GM23338 (cell line): ENCODE measurements around the gene SHROOM2. TPM values are rescaled to one million over a fixed set of nuclear protein-coding genes. Genes with fewer than 3 reads are reported as not detected.

ENCODE experiments used
- ATAC-seq: fragments of 200-7000 bp; cut with Tn5 transposase; 3 replicates; pipeline ENCODE4 v1.9.1; 2020
- DNase-seq: peaks from one replicate; pipeline ENCODE4 v3.0.0-alpha.2; 2015; ENCODE audit warnings: low spot score
- H2AFZ ChIP-seq: fragments of 200-600 bp; sonication (generic); 2 replicates; pipeline ENCODE4 v1.8.0; 2016; ENCODE audit warnings: antibody characterized with exemption, mild to moderate bottlenecking, moderate library complexity
- H3F3A ChIP-seq: fragments of 200-600 bp; sonication (generic); replicated peaks from 2 replicates; pipeline ENCODE4 v1.8.0; 2017; ENCODE audit warnings: antibody characterized with exemption, mixed run types, low read depth
- H3K27ac ChIP-seq: fragments of 200-600 bp; sonication (generic); 2 replicates; pipeline ENCODE4 v1.6.1; 2016; ENCODE audit warnings: low read depth
- H3K27me3 ChIP-seq: fragments of 200-600 bp; sonication (generic); 2 replicates; pipeline ENCODE4 v1.8.0; 2016; ENCODE audit warnings: mild to moderate bottlenecking, mixed run types, moderate library complexity; ENCODE audit not compliant: insufficient read depth
- H3K36me3 ChIP-seq: fragments of 200-600 bp; sonication (generic); 2 replicates; pipeline ENCODE4 v1.8.0; 2016; ENCODE audit warnings: mild to moderate bottlenecking; ENCODE audit not compliant: insufficient read depth
- H3K4me1 ChIP-seq: fragments of 200-600 bp; sonication (generic); 2 replicates; pipeline ENCODE4 v1.8.0; 2016; ENCODE audit warnings: mild to moderate bottlenecking, moderate library complexity; ENCODE audit not compliant: insufficient read depth
- H3K4me2 ChIP-seq: fragments of 200-600 bp; sonication (generic); 2 replicates; pipeline ENCODE4 v1.7.1; 2017; ENCODE audit warnings: mixed run types
- H3K4me3 ChIP-seq: fragments of 200-600 bp; sonication (generic); 2 replicates; pipeline ENCODE4 v1.6.1; 2016; ENCODE audit warnings: mixed run types
- H3K79me2 ChIP-seq: fragments of 200-600 bp; sonication (generic); replicated peaks from 2 replicates; pipeline ENCODE4 v1.8.0; 2017; ENCODE audit warnings: mild to moderate bottlenecking; ENCODE audit not compliant: insufficient read depth
- H3K9me2 ChIP-seq: fragments of 200-600 bp; sonication (generic); 2 replicates; pipeline ENCODE4 v1.8.0; 2017; ENCODE audit not compliant: insufficient read depth
- H4K20me1 ChIP-seq: fragments of 200-600 bp; sonication (generic); replicated peaks from 2 replicates; pipeline ENCODE4 v1.8.0; 2017; ENCODE audit warnings: mild to moderate bottlenecking; ENCODE audit not compliant: insufficient read depth
- H3K27ac Mint-ChIP-seq: 2 replicates; pipeline ENCODE4 v1.8.0; 2020; ENCODE audit warnings: inconsistent platforms, mild to moderate bottlenecking, moderate library complexity, mixed read lengths
- H3K27me3 Mint-ChIP-seq: 3 replicates; pipeline ENCODE4 v1.8.0; 2022; ENCODE audit warnings: low read depth, mild to moderate bottlenecking, moderate library complexity, mixed read lengths, inconsistent platforms; ENCODE audit not compliant: insufficient read depth, poor library complexity
- H3K36me3 Mint-ChIP-seq: 3 replicates; pipeline ENCODE4 v1.8.0; 2021; ENCODE audit warnings: low read depth, mild to moderate bottlenecking, inconsistent platforms, moderate library complexity, mixed read lengths
- H3K4me1 Mint-ChIP-seq: 3 replicates; pipeline ENCODE4 v1.8.0; 2020; ENCODE audit warnings: mild to moderate bottlenecking, inconsistent platforms, mixed read lengths
- H3K4me3 Mint-ChIP-seq: 3 replicates; pipeline ENCODE4 v1.8.0; 2021; ENCODE audit warnings: moderate library complexity, mild to moderate bottlenecking, inconsistent platforms, mixed read lengths
- H3K9me3 Mint-ChIP-seq: 3 replicates; pipeline ENCODE4 v1.8.0; 2020; ENCODE audit warnings: moderate library complexity, mild to moderate bottlenecking, inconsistent platforms, mixed read lengths
- CREB1 ChIP-seq: fragments of 250-450 bp; sonication (Bioruptor Pico); IDR thresholded peaks from 2 replicates; pipeline ENCODE4 v1.5.0; 2020; ENCODE audit warnings: low read depth, mild to moderate bottlenecking, moderate library complexity
- EZH2 ChIP-seq: fragments of 200-600 bp; sonication (generic); IDR thresholded peaks from one replicate; pipeline ENCODE4 v1.8.0; 2017; ENCODE audit warnings: antibody characterized with exemption, mild to moderate bottlenecking, low read depth; ENCODE audit not compliant: unreplicated experiment
- EZH2phosphoT487 ChIP-seq: fragments of 200-600 bp; sonication (generic); IDR thresholded peaks from one replicate; pipeline ENCODE4 v1.8.1; 2018; ENCODE audit warnings: antibody characterized with exemption; ENCODE audit not compliant: unreplicated experiment
- JUNB ChIP-seq: IDR thresholded peaks from one replicate; pipeline ENCODE4 v1.6.1; 2016; ENCODE audit warnings: antibody characterized with exemption; ENCODE audit not compliant: unreplicated experiment
- NANOG ChIP-seq: IDR thresholded peaks from 2 replicates; pipeline ENCODE4 v1.6.1; 2016; ENCODE audit warnings: antibody characterized with exemption, borderline replicate concordance
- POLR2AphosphoS5 ChIP-seq: IDR thresholded peaks from 2 replicates; pipeline ENCODE4 v1.6.1; 2016; ENCODE audit warnings: antibody characterized with exemption, low read depth
- ZNF114 ChIP-seq: fragments of 250-450 bp; sonication (Bioruptor Pico); IDR thresholded peaks from 2 replicates; pipeline ENCODE4 v1.5.0; 2020; ENCODE audit warnings: mild to moderate bottlenecking, moderate library complexity
- ZNF331 ChIP-seq: fragments of 250-450 bp; sonication (Bioruptor Pico); IDR thresholded peaks from 2 replicates; pipeline ENCODE4 v1.5.0; 2020; ENCODE audit warnings: low read depth, mild to moderate bottlenecking, moderate library complexity
- polyA plus RNA-seq: library from polyadenylated mRNA; unstranded; fragments of >200 nt; fragmentation: Nextera tagmentation; extraction: Ambion mirVana; gene quantifications from 2 replicates; pipeline ENCODE4 v1.2.1, GENCODE V29; 2016
- total RNA-seq: library from RNA; depleted of rRNA; stranded (reverse); fragments of >200 nt; shearing (Covaris generic); gene quantifications from 2 replicates; pipeline ENCODE4 v1.2.3, GENCODE V29; 2014
- TF ChIP-seq, protein P1 (sequence below): IDR thresholded peaks from one replicate; pipeline ENCODE4 v1.6.1; 2018; ENCODE audit warnings: antibody characterized with exemption; ENCODE audit not compliant: unreplicated experiment
- TF ChIP-seq, protein P2 (sequence below), 2 experiments: fragments of 200-600 bp in 1 of 2; sonication (generic) in 1 of 2; conservative IDR thresholded peaks; 2 replicates each; pipeline versions ENCODE4 v1.5.1 to v1.6.1; 2016 to 2017; ENCODE audit warnings: antibody characterized with exemption in 2 of 2, low read depth in 2 of 2, mild to moderate bottlenecking in 2 of 2, moderate library complexity in 1 of 2
- TF ChIP-seq, protein P3 (sequence below): IDR thresholded peaks from 2 replicates; pipeline ENCODE4 v1.6.1; 2016; ENCODE audit warnings: antibody characterized with exemption
- TF ChIP-seq, protein P4 (sequence below): fragments of 250-450 bp; sonication (Bioruptor Pico); IDR thresholded peaks from 2 replicates; pipeline ENCODE4 v1.5.0; 2020; ENCODE audit warnings: mild to moderate bottlenecking, moderate library complexity

Gene SHROOM2
- total and polyA plus RNA-seq, 2 experiments from 2014 or later: 3.5 to 15.8 TPM

GRCh38 chrX:9786798-9787635, 788 bp downstream of the SHROOM2 start:
- H3K4me1 ChIP-seq: peaks cover 38% of the 10 kb centered on the region
- peak overlapping the region; percentile 90 for H3K4me2 ChIP-seq
- peak; percentile 37 for DNase-seq
- no peaks in the 10 kb centered on the region for H3F3A ChIP-seq
- H3K9me2 ChIP-seq: no peaks in the 10 kb centered on the region
- peak; percentile 14 for ATAC-seq
- Mint-ChIP-seq H3K27ac (no peak overlapping the region), H3K36me3 (peaks cover 8% of the 10 kb centered on the region; the same call in 1 of the 3 replicates), H3K27me3 (peaks cover 12% of the 10 kb centered on the region), H3K9me3 (no peaks in the 10 kb centered on the region), H3K4me3 (peak overlapping the region; percentile 86), H3K4me1 (peaks cover 33% of the 10 kb centered on the region)
- H2AFZ ChIP-seq: no peak overlapping the region
- no peak for TF ChIP-seq ZNF114 (CRISPR knock-in tag)
- no peak for TF ChIP-seq EZH2phosphoT487
- TF ChIP-seq, protein P1, sequence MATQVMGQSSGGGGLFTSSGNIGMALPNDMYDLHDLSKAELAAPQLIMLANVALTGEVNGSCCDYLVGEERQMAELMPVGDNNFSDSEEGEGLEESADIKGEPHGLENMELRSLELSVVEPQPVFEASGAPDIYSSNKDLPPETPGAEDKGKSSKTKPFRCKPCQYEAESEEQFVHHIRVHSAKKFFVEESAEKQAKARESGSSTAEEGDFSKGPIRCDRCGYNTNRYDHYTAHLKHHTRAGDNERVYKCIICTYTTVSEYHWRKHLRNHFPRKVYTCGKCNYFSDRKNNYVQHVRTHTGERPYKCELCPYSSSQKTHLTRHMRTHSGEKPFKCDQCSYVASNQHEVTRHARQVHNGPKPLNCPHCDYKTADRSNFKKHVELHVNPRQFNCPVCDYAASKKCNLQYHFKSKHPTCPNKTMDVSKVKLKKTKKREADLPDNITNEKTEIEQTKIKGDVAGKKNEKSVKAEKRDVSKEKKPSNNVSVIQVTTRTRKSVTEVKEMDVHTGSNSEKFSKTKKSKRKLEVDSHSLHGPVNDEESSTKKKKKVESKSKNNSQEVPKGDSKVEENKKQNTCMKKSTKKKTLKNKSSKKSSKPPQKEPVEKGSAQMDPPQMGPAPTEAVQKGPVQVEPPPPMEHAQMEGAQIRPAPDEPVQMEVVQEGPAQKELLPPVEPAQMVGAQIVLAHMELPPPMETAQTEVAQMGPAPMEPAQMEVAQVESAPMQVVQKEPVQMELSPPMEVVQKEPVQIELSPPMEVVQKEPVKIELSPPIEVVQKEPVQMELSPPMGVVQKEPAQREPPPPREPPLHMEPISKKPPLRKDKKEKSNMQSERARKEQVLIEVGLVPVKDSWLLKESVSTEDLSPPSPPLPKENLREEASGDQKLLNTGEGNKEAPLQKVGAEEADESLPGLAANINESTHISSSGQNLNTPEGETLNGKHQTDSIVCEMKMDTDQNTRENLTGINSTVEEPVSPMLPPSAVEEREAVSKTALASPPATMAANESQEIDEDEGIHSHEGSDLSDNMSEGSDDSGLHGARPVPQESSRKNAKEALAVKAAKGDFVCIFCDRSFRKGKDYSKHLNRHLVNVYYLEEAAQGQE: no peak
- no peak for TF ChIP-seq CREB1
- TF ChIP-seq POLR2AphosphoS5: no peak
- TF ChIP-seq, protein P2, sequence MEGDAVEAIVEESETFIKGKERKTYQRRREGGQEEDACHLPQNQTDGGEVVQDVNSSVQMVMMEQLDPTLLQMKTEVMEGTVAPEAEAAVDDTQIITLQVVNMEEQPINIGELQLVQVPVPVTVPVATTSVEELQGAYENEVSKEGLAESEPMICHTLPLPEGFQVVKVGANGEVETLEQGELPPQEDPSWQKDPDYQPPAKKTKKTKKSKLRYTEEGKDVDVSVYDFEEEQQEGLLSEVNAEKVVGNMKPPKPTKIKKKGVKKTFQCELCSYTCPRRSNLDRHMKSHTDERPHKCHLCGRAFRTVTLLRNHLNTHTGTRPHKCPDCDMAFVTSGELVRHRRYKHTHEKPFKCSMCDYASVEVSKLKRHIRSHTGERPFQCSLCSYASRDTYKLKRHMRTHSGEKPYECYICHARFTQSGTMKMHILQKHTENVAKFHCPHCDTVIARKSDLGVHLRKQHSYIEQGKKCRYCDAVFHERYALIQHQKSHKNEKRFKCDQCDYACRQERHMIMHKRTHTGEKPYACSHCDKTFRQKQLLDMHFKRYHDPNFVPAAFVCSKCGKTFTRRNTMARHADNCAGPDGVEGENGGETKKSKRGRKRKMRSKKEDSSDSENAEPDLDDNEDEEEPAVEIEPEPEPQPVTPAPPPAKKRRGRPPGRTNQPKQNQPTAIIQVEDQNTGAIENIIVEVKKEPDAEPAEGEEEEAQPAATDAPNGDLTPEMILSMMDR (conservative IDR thresholded peaks at IDR 0.05; ENCODE audit: low read depth in 2 of 2): no peak
- TF ChIP-seq, protein P3, sequence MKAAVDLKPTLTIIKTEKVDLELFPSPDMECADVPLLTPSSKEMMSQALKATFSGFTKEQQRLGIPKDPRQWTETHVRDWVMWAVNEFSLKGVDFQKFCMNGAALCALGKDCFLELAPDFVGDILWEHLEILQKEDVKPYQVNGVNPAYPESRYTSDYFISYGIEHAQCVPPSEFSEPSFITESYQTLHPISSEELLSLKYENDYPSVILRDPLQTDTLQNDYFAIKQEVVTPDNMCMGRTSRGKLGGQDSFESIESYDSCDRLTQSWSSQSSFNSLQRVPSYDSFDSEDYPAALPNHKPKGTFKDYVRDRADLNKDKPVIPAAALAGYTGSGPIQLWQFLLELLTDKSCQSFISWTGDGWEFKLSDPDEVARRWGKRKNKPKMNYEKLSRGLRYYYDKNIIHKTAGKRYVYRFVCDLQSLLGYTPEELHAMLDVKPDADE: no peak
- TF ChIP-seq EZH2: no peak
- TF ChIP-seq JUNB: no peak
- TF ChIP-seq, protein P4, sequence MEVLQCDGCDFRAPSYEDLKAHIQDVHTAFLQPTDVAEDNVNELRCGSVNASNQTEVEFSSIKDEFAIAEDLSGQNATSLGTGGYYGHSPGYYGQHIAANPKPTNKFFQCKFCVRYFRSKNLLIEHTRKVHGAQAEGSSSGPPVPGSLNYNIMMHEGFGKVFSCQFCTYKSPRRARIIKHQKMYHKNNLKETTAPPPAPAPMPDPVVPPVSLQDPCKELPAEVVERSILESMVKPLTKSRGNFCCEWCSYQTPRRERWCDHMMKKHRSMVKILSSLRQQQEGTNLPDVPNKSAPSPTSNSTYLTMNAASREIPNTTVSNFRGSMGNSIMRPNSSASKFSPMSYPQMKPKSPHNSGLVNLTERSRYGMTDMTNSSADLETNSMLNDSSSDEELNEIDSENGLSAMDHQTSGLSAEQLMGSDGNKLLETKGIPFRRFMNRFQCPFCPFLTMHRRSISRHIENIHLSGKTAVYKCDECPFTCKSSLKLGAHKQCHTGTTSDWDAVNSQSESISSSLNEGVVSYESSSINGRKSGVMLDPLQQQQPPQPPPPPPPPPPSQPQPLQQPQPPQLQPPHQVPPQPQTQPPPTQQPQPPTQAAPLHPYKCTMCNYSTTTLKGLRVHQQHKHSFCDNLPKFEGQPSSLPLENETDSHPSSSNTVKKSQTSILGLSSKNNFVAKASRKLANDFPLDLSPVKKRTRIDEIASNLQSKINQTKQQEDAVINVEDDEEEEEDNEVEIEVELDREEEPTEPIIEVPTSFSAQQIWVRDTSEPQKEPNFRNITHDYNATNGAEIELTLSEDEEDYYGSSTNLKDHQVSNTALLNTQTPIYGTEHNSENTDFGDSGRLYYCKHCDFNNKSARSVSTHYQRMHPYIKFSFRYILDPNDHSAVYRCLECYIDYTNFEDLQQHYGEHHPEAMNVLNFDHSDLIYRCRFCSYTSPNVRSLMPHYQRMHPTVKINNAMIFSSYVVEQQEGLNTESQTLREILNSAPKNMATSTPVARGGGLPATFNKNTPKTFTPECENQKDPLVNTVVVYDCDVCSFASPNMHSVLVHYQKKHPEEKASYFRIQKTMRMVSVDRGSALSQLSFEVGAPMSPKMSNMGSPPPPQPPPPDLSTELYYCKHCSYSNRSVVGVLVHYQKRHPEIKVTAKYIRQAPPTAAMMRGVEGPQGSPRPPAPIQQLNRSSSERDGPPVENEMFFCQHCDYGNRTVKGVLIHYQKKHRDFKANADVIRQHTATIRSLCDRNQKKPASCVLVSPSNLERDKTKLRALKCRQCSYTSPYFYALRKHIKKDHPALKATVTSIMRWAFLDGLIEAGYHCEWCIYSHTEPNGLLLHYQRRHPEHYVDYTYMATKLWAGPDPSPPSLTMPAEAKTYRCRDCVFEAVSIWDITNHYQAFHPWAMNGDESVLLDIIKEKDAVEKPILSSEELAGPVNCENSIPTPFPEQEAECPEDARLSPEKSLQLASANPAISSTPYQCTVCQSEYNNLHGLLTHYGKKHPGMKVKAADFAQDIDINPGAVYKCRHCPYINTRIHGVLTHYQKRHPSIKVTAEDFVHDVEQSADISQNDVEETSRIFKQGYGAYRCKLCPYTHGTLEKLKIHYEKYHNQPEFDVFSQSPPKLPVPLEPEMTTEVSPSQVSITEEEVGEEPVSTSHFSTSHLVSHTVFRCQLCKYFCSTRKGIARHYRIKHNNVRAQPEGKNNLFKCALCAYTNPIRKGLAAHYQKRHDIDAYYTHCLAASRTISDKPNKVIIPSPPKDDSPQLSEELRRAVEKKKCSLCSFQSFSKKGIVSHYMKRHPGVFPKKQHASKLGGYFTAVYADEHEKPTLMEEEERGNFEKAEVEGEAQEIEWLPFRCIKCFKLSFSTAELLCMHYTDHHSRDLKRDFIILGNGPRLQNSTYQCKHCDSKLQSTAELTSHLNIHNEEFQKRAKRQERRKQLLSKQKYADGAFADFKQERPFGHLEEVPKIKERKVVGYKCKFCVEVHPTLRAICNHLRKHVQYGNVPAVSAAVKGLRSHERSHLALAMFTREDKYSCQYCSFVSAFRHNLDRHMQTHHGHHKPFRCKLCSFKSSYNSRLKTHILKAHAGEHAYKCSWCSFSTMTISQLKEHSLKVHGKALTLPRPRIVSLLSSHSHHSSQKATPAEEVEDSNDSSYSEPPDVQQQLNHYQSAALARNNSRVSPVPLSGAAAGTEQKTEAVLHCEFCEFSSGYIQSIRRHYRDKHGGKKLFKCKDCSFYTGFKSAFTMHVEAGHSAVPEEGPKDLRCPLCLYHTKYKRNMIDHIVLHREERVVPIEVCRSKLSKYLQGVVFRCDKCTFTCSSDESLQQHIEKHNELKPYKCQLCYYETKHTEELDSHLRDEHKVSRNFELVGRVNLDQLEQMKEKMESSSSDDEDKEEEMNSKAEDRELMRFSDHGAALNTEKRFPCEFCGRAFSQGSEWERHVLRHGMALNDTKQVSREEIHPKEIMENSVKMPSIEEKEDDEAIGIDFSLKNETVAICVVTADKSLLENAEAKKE (CRISPR knock-in tag): no peak
- no peak for TF ChIP-seq ZNF331 (CRISPR knock-in tag)
- no peak for TF ChIP-seq NANOG
- H3K79me2 ChIP-seq: peaks cover 54% of the 10 kb centered on the region
- no peaks in the 10 kb centered on the region; the same call in none of the 2 replicates for H4K20me1 ChIP-seq
- H3K27ac ChIP-seq: no peak overlapping the region
- H3K4me3 ChIP-seq: peak overlapping the region; percentile 72
- H3K36me3 ChIP-seq: no peaks in the 10 kb centered on the region
- peaks cover 13% of the 10 kb centered on the region; the same call in 1 of the 2 replicates for H3K27me3 ChIP-seq
